Gastrocnemius medialis (tissue), 4 donors: Measurements from ENCODE around the gene CALHM6.

Source experiments
- POLR2A ChIP-seq, 2 donors: fragments of 450-650 bp; IDR thresholded peaks; one replicate each; pipeline ENCODE4 v1.6.1; 2017; ENCODE audit warnings: antibody characterized with exemption in 2 of 2, mild to moderate bottlenecking in 2 of 2, moderate library complexity in 2 of 2
- TF ChIP-seq, protein P1 (sequence below), 5 experiments: fragments of 450-650 bp in 3 of 5; fragments of 200-600 bp in 2 of 5; sonication (generic) in 2 of 5; IDR thresholded peaks in 4 of 5; conservative IDR thresholded peaks in 1 of 5; 1 replicate in 4 of 5; 2 replicates in 1 of 5; pipeline ENCODE4 v1.5.1; 2016 to 2019; ENCODE audit warnings: antibody characterized with exemption in 5 of 5, mild to moderate bottlenecking in 3 of 5, moderate library complexity in 3 of 5

DNA sequence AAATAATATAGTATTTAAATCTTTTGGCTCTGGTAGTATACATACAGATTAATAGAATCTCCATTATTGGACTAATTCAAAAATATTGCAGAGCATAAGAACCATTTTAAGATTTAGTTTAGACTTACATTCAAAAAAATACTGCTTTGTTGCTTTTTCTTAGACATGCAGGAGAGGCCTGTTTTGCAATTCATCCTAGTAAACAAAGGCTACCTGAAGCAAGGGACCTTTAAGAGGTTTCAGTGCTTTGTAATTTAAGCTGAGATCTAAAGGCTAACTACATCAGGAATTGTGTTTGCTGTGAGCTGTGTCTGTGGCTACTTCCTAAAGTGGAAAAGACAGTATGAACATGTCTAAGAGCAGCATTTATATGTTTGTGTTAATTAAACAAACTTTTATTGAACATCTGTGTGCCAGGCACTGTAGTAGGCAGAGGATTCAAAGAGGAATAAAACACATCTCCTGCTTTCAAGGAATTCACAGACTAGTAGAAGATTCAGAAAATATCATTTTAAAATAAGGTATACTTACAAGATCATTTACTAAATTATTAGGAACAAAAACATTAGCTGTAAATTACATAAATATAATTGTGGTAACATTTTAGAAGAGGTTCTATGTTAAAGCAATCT, 29.1 kb upstream of the CALHM6 start:
- no peak for TF ChIP-seq POLR2A (IDR thresholded peaks at IDR 0.05)
- TF ChIP-seq, protein P1, sequence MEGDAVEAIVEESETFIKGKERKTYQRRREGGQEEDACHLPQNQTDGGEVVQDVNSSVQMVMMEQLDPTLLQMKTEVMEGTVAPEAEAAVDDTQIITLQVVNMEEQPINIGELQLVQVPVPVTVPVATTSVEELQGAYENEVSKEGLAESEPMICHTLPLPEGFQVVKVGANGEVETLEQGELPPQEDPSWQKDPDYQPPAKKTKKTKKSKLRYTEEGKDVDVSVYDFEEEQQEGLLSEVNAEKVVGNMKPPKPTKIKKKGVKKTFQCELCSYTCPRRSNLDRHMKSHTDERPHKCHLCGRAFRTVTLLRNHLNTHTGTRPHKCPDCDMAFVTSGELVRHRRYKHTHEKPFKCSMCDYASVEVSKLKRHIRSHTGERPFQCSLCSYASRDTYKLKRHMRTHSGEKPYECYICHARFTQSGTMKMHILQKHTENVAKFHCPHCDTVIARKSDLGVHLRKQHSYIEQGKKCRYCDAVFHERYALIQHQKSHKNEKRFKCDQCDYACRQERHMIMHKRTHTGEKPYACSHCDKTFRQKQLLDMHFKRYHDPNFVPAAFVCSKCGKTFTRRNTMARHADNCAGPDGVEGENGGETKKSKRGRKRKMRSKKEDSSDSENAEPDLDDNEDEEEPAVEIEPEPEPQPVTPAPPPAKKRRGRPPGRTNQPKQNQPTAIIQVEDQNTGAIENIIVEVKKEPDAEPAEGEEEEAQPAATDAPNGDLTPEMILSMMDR (IDR thresholded peaks at IDR 0.05 in 4 of 5, conservative IDR thresholded peaks at IDR 0.05 in 1 of 5): no peak
